Trophoblast cell (in vitro differentiated cells and primary cell): ENCODE measurements around the gene UGT1A8.
"Not testable (repeated sequence)": the region's sequence is repeated elsewhere in the genome, so short reads cannot be mapped to it uniquely, and the experiment has no call there.

ENCODE experiments used
- DNase-seq, 2 donors: peaks; one replicate each; pipeline ENCODE4 v3.0.0-alpha.2; 2016
- H2AFZ ChIP-seq: 2 replicates; pipeline ENCODE4 v1.6.1; 2013; ENCODE audit warnings: low read length, moderate library complexity, mild to moderate bottlenecking; ENCODE audit not compliant: insufficient read depth, poor library complexity
- H2AK5ac ChIP-seq: 2 replicates; pipeline ENCODE4 v1.6.1; 2013; ENCODE audit warnings: mild to moderate bottlenecking, low read length
- H2BK120ac ChIP-seq: 2 replicates; pipeline ENCODE4 v1.6.1; 2013; ENCODE audit warnings: low read length, mild to moderate bottlenecking, moderate library complexity; ENCODE audit not compliant: insufficient read depth, poor library complexity
- H2BK12ac ChIP-seq: 2 replicates; pipeline ENCODE4 v1.6.1; 2013; ENCODE audit warnings: mild to moderate bottlenecking, low read length, moderate library complexity
- H2BK5ac ChIP-seq: 2 replicates; pipeline ENCODE4 v1.6.1; 2013; ENCODE audit warnings: low read length, low read depth, moderate library complexity, mild to moderate bottlenecking; ENCODE audit not compliant: poor library complexity
- H3K14ac ChIP-seq: 2 replicates; pipeline ENCODE4 v1.6.1; 2013; ENCODE audit warnings: mild to moderate bottlenecking, low read length
- H3K18ac ChIP-seq: 2 replicates; pipeline ENCODE4 v1.6.1; 2013; ENCODE audit warnings: mild to moderate bottlenecking, low read length
- H3K23ac ChIP-seq: 2 replicates; pipeline ENCODE4 v1.6.1; 2013; ENCODE audit warnings: low read length
- H3K27ac ChIP-seq: 2 replicates; pipeline ENCODE4 v1.5.1; 2013; ENCODE audit warnings: low read depth, mild to moderate bottlenecking, inconsistent platforms, low read length, moderate library complexity
- H3K27me3 ChIP-seq: 2 replicates; pipeline ENCODE4 v1.6.1; 2013; ENCODE audit warnings: inconsistent platforms, mild to moderate bottlenecking, low read length, moderate library complexity; ENCODE audit not compliant: insufficient read depth
- H3K36me3 ChIP-seq, 2 experiments: 1 replicate in 1 of 2; 2 replicates in 1 of 2; pipeline ENCODE4 v1.6.1; 2013; ENCODE audit warnings: low read length in 2 of 2, mild to moderate bottlenecking in 2 of 2, moderate library complexity in 1 of 2; ENCODE audit not compliant: insufficient read depth in 2 of 2, control insufficient read depth in 1 of 2
- H3K4ac ChIP-seq: 2 replicates; pipeline ENCODE4 v1.6.1; 2013; ENCODE audit warnings: low read depth, mild to moderate bottlenecking, low read length, moderate library complexity
- H3K4me1 ChIP-seq, 2 experiments: 1 replicate in 1 of 2; 2 replicates in 1 of 2; pipeline ENCODE4 v1.6.1; 2013; ENCODE audit warnings: low read length in 2 of 2, mild to moderate bottlenecking in 2 of 2, moderate library complexity in 1 of 2; ENCODE audit not compliant: insufficient read depth in 2 of 2, control insufficient read depth in 1 of 2
- H3K4me2 ChIP-seq: 2 replicates; pipeline ENCODE4 v1.6.1; 2013; ENCODE audit warnings: inconsistent platforms, mild to moderate bottlenecking, low read length, moderate library complexity
- H3K4me3 ChIP-seq: 2 replicates; pipeline ENCODE4 v1.5.1; 2013; ENCODE audit warnings: mild to moderate bottlenecking, low read depth, low read length, inconsistent platforms
- H3K79me1 ChIP-seq: one replicate; pipeline ENCODE4 v1.6.1; 2013; ENCODE audit warnings: low read length
- H3K79me2 ChIP-seq: 2 replicates; pipeline ENCODE4 v1.6.1; 2013; ENCODE audit warnings: low read length, mild to moderate bottlenecking; ENCODE audit not compliant: control insufficient read depth, insufficient read depth, poor library complexity
- H3K9ac ChIP-seq: 2 replicates; pipeline ENCODE4 v1.6.1; 2013; ENCODE audit warnings: mild to moderate bottlenecking, low read length
- H3K9me3 ChIP-seq: 2 replicates; pipeline ENCODE4 v1.6.1; 2013; ENCODE audit warnings: low read depth, mild to moderate bottlenecking, control low read depth, inconsistent platforms, low read length; ENCODE audit not compliant: insufficient read depth
- H4K12ac ChIP-seq: 2 replicates; pipeline ENCODE4 v1.6.1; 2013; ENCODE audit warnings: low read depth, mild to moderate bottlenecking, low read length, moderate library complexity
- H4K8ac ChIP-seq: 2 replicates; pipeline ENCODE4 v1.6.1; 2013; ENCODE audit warnings: low read depth, mild to moderate bottlenecking, low read length, moderate library complexity
- H4K91ac ChIP-seq: one replicate; pipeline ENCODE4 v1.6.1; 2013; ENCODE audit warnings: low read depth, mild to moderate bottlenecking, low read length, moderate library complexity
- WGBS: extraction: QIAGEN DNeasy Blood & Tissue Kit; methylation state at CpG from one replicate; pipeline ENCODE4 v1.1.7; 2013; ENCODE audit warnings: missing lambda C conversion rate; ENCODE audit not compliant: insufficient read length, insufficient coverage; ENCODE audit errors: extremely low coverage; 5-methylcytosine and 5-hydroxymethylcytosine counted together

Gene UGT1A8

GRCh38 chr2:233747283-233747544 is 129.8 kb downstream of the UGT1A8 start:
- Histone ChIP-seq H4K8ac (no peak overlapping the region), H3K79me1 (no peaks in the 10 kb centered on the region), H3K9me3 (peaks cover 17% of the 10 kb centered on the region), H4K12ac (no peak overlapping the region), H3K79me2 (no peaks in the 10 kb centered on the region), H3K9ac (no peak overlapping the region), H2AFZ (no peak overlapping the region), H3K36me3 (no peaks in the 10 kb centered on the region), H3K27ac (no peak overlapping the region), H4K91ac (no peak overlapping the region), H2BK12ac (no peak overlapping the region), H3K23ac (no peak overlapping the region), H3K27me3 (no peaks in the 10 kb centered on the region), H2AK5ac (no peak overlapping the region), H3K14ac (no peak overlapping the region), H3K4me1 (no peaks in the 10 kb centered on the region), H2BK120ac (no peak overlapping the region), H3K18ac (no peak overlapping the region), H3K4ac (no peak overlapping the region), H3K4me3 (no peak overlapping the region), H2BK5ac (no peak overlapping the region), H3K4me2 (no peak overlapping the region)
- no CpG with 5 or more reads among the region's 6 CpGs for WGBS
- DNase-seq = no peak

GRCh38 chr2:233750689-233751088 is 133.3 kb downstream of the UGT1A8 start:
- H4K8ac ChIP-seq, H2AFZ ChIP-seq, H4K91ac ChIP-seq, DNase-seq, H3K23ac ChIP-seq, H3K4me1 ChIP-seq, H3K79me1 ChIP-seq, H3K14ac ChIP-seq, H2BK120ac ChIP-seq, H3K4me2 ChIP-seq, H2BK12ac ChIP-seq, H3K4ac ChIP-seq, H3K27ac ChIP-seq, H2AK5ac ChIP-seq, H3K36me3 ChIP-seq, H4K12ac ChIP-seq, H2BK5ac ChIP-seq, H3K4me3 ChIP-seq, H3K9ac ChIP-seq, H3K27me3 ChIP-seq, H3K79me2 ChIP-seq, H3K18ac ChIP-seq: not testable (repeated sequence)
- WGBS = no CpG with 5 or more reads among the region's 2 CpGs
- H3K9me3 ChIP-seq = peaks cover 16% of the 10 kb centered on the region

- not testable (repeated sequence) for H3K79me2 ChIP-seq, H2BK5ac ChIP-seq, H3K4me2 ChIP-seq, H4K8ac ChIP-seq, H2BK12ac ChIP-seq, DNase-seq, H3K27me3 ChIP-seq, H3K27ac ChIP-seq, H2AFZ ChIP-seq, H2BK120ac ChIP-seq, H4K91ac ChIP-seq, H3K4ac ChIP-seq, H3K36me3 ChIP-seq, H3K18ac ChIP-seq, H3K9ac ChIP-seq, H3K14ac ChIP-seq, H3K23ac ChIP-seq, H2AK5ac ChIP-seq, H3K79me1 ChIP-seq, H3K4me3 ChIP-seq, H4K12ac ChIP-seq, H3K4me1 ChIP-seq
- no CpG with 5 or more reads among the region's 2 CpGs for WGBS
- H3K9me3 ChIP-seq = peaks cover 16% of the 10 kb centered on the region
These were observed 134.0 kb downstream of the UGT1A8 start for GRCh38 chr2:233751212-233752009.

- Histone ChIP-seq H4K12ac (no peak overlapping the region), H2AFZ (no peak overlapping the region), H2BK120ac (no peak overlapping the region), H3K14ac (no peak overlapping the region), H3K27ac (no peak overlapping the region), H3K36me3 (no peaks in the 10 kb centered on the region), H3K27me3 (no peaks in the 10 kb centered on the region), H3K79me2 (no peaks in the 10 kb centered on the region), H3K4me2 (no peak overlapping the region), H2AK5ac (no peak overlapping the region), H2BK5ac (no peak overlapping the region), H2BK12ac (no peak overlapping the region), H3K23ac (no peak overlapping the region), H4K91ac (no peak overlapping the region), H3K4me1 (no peaks in the 10 kb centered on the region), H4K8ac (no peak overlapping the region), H3K18ac (no peak overlapping the region), H3K9me3 (peaks cover 11% of the 10 kb centered on the region), H3K4ac (no peak overlapping the region), H3K4me3 (no peak overlapping the region), H3K79me1 (no peaks in the 10 kb centered on the region), H3K9ac (no peak overlapping the region)
- no CpG with 5 or more reads among the region's 44 CpGs for WGBS
- no peak for DNase-seq
These were observed 137.6 kb downstream of the UGT1A8 start for GRCh38 chr2:233754872-233755611.
